ENCODE results near the gene IL3RA.

Gene IL3RA

GRCh38 chrX:1385253-1386223 is 49.0 kb downstream of the IL3RA start:
- no peak for DNase-seq

GRCh38 chrX:1386338-1387127 is 49.9 kb downstream of the IL3RA start:
- no peak for DNase-seq

- no peak for DNase-seq
Measured at GRCh38 chrX:1387141-1387776, 50.7 kb downstream of the IL3RA start.

GRCh38 chrX:1388651-1389050 is 52.1 kb downstream of the IL3RA start:
- DNase-seq: no peak

- no peak for DNase-seq
Measured at GRCh38 chrX:1389181-1389992, 52.8 kb downstream of the IL3RA start.

GRCh38 chrX:1389993-1390285 is 53.4 kb downstream of the IL3RA start:
- no peak for DNase-seq

- DNase-seq: no peak
Measured at GRCh38 chrX:1390621-1391369, 54.2 kb downstream of the IL3RA start.

GRCh38 chrX:1391370-1391706 is 54.8 kb downstream of the IL3RA start:
- DNase-seq: no peak

- DNase-seq: no peak
Measured at GRCh38 chrX:1391707-1392375, 55.3 kb downstream of the IL3RA start, which contains the start of gene SLC25A6. Gene SLC25A6 (minus strand): TSS chrX:1392113. CDS start chrX:1392009, 104 bp downstream.

GRCh38 chrX:1392376-1393068 is 55.9 kb downstream of the IL3RA start:
- DNase-seq: no peak

GRCh38 chrX:1393871-1394615 is 57.5 kb downstream of the IL3RA start:
- no peak for DNase-seq

- no peak for DNase-seq
Measured at GRCh38 chrX:1394731-1395501, 58.3 kb downstream of the IL3RA start.

GRCh38 chrX:1395646-1396216 is 59.1 kb downstream of the IL3RA start:
- no peak for DNase-seq

GRCh38 chrX:1397001-1397400 is 60.4 kb downstream of the IL3RA start:
- no peak for DNase-seq

GRCh38 chrX:1397441-1398270 is 61.1 kb downstream of the IL3RA start:
- DNase-seq: no peak

GRCh38 chrX:1398431-1399340 is 62.1 kb downstream of the IL3RA start:
- DNase-seq: no peak

- no peak for DNase-seq
Measured at GRCh38 chrX:1400049-1400448, 63.5 kb downstream of the IL3RA start.
